ENCODE measurements around the gene NAGPA. TPM values are rescaled to one million over a fixed set of nuclear protein-coding genes. Genes with fewer than 3 reads are reported as not detected.

The NAGPA gene
- total RNA-seq, 1 experiment from 2014 or later, result 12.5 TPM

DNA sequence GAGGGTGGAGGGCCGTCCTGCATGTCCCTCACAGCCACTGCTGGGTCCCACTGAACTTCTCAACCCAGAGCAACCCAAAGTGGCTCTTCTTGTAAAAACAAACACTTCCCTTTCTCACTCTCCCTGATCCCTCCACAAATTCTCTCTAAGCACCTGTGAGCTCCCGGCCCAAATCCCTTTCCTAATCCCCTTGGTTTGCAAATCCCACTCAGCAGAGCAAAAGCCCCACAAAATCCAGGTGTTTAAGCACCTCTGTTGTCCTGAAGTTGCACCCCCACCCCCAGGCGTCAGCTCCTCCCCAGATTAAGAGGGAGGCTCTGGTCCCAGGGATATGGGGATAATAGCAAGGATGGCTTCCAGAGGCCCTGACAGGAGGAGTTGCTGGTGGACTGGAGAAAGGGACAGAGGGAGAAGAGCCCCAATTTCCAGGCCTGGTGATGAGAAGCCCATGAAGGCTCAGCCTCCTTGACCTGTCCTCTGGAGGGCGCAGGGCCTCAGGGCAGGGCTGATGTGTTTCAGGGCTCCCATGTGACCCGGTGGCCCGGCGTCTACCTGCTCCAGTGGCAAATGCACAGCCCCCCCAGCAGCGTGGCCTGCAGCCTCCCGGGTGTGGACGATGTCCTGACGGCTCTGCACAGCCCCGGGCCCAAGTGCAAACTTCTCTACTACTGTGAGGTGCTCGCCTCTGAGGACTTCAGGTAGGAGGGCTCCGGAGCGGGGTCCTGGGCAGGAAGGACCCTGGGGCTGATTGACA lies 23.0 kb downstream of the NAGPA start (continued):
- TF ChIP-seq TP53 (CRISPR knock-in tag; IDR thresholded peaks at IDR 0.05) (no peak), NFATC4 (CRISPR knock-in tag; IDR thresholded peaks at IDR 0.05) (no peak), SMAD4 (CRISPR knock-in tag; IDR thresholded peaks at IDR 0.05) (no peak), MAX (CRISPR knock-in tag; IDR thresholded peaks at IDR 0.05) (0 out of 2 replicates have a peak, but pooled peaks have one; percentile 48), GRHL2 (CRISPR knock-in tag; IDR thresholded peaks at IDR 0.05; ENCODE audit: insufficient replicate concordance, severe bottlenecking) (no peak), PRRX2 (CRISPR knock-in tag; IDR thresholded peaks at IDR 0.05) (no peak), EMX1 (CRISPR knock-in tag; IDR thresholded peaks at IDR 0.05) (no peak)
- TF ChIP-seq, protein P1, sequence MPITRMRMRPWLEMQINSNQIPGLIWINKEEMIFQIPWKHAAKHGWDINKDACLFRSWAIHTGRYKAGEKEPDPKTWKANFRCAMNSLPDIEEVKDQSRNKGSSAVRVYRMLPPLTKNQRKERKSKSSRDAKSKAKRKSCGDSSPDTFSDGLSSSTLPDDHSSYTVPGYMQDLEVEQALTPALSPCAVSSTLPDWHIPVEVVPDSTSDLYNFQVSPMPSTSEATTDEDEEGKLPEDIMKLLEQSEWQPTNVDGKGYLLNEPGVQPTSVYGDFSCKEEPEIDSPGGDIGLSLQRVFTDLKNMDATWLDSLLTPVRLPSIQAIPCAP (CRISPR knock-in tag; IDR thresholded peaks at IDR 0.05), result no peak
- TF ChIP-seq, protein P2, sequence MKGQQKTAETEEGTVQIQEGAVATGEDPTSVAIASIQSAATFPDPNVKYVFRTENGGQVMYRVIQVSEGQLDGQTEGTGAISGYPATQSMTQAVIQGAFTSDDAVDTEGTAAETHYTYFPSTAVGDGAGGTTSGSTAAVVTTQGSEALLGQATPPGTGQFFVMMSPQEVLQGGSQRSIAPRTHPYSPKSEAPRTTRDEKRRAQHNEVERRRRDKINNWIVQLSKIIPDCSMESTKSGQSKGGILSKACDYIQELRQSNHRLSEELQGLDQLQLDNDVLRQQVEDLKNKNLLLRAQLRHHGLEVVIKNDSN (CRISPR knock-in tag; IDR thresholded peaks at IDR 0.05), result peak; percentile 80
- TF ChIP-seq, protein P3, sequence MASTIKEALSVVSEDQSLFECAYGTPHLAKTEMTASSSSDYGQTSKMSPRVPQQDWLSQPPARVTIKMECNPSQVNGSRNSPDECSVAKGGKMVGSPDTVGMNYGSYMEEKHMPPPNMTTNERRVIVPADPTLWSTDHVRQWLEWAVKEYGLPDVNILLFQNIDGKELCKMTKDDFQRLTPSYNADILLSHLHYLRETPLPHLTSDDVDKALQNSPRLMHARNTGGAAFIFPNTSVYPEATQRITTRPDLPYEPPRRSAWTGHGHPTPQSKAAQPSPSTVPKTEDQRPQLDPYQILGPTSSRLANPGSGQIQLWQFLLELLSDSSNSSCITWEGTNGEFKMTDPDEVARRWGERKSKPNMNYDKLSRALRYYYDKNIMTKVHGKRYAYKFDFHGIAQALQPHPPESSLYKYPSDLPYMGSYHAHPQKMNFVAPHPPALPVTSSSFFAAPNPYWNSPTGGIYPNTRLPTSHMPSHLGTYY (CRISPR knock-in tag; IDR thresholded peaks at IDR 0.05), result no peak

DNA sequence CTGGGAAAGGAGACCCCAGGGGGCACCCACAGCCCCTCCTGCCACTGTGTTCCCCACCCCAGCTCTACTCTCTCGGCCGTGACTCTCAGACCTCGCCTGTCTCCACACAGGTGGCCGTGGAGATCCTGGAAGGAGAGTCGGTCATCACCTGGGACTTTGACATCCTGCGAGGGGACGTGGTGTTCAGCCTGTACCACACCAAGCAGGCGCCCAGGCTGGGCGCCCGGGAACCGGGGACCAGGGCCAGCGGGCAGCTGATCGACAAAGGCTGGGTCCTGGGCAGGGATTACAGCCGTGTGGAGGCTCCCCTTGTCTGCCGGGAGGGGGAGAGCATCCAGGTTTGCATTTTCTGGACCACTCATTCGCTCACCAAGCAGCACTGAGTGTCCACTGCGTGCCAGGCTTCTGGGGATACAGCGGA lies 25.4 kb downstream of the NAGPA start:
- Mint-ChIP-seq H3K36me3 (no peaks in the 10 kb centered on the region), H3K27ac (no peak overlapping the region), H3K4me3 (no peak overlapping the region), H3K4me1 (no peaks in the 10 kb centered on the region), H3K27me3 (ENCODE audit: low read depth) (no peaks in the 10 kb centered on the region), H3K9me3 (no peaks in the 10 kb centered on the region)
- TF ChIP-seq, protein P4, sequence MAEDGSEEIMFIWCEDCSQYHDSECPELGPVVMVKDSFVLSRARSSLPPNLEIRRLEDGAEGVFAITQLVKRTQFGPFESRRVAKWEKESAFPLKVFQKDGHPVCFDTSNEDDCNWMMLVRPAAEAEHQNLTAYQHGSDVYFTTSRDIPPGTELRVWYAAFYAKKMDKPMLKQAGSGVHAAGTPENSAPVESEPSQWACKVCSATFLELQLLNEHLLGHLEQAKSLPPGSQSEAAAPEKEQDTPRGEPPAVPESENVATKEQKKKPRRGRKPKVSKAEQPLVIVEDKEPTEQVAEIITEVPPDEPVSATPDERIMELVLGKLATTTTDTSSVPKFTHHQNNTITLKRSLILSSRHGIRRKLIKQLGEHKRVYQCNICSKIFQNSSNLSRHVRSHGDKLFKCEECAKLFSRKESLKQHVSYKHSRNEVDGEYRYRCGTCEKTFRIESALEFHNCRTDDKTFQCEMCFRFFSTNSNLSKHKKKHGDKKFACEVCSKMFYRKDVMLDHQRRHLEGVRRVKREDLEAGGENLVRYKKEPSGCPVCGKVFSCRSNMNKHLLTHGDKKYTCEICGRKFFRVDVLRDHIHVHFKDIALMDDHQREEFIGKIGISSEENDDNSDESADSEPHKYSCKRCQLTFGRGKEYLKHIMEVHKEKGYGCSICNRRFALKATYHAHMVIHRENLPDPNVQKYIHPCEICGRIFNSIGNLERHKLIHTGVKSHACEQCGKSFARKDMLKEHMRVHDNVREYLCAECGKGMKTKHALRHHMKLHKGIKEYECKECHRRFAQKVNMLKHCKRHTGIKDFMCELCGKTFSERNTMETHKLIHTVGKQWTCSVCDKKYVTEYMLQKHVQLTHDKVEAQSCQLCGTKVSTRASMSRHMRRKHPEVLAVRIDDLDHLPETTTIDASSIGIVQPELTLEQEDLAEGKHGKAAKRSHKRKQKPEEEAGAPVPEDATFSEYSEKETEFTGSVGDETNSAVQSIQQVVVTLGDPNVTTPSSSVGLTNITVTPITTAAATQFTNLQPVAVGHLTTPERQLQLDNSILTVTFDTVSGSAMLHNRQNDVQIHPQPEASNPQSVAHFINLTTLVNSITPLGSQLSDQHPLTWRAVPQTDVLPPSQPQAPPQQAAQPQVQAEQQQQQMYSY (CRISPR knock-in tag; IDR thresholded peaks at IDR 0.05), result no peak
- TF ChIP-seq TEAD1 (CRISPR knock-in tag; IDR thresholded peaks at IDR 0.05), result no peak
- TF ChIP-seq ELF4 (CRISPR knock-in tag; IDR thresholded peaks at IDR 0.05; ENCODE audit: low read depth), result no peak
- TF ChIP-seq ETV6 (CRISPR knock-in tag; IDR thresholded peaks at IDR 0.05), result no peak
- no peak for TF ChIP-seq SOX15 (CRISPR knock-in tag; IDR thresholded peaks at IDR 0.05)
- no peak for TF ChIP-seq KAT7 (CRISPR knock-in tag; IDR thresholded peaks at IDR 0.05; ENCODE audit: borderline replicate concordance)
- CTCF ChIA-PET, result interaction anchor here (1.1 to 1.5 kb wide), 2 partner anchors 17 to 28 kb away, joined by 5 read pairs; no protein-coding TSS in a partner anchor
- POLR2A ChIA-PET, result no interaction called here
- DNase-seq (ENCODE audit: low spot score) (no peak), ATAC-seq (no peak)

DNA sequence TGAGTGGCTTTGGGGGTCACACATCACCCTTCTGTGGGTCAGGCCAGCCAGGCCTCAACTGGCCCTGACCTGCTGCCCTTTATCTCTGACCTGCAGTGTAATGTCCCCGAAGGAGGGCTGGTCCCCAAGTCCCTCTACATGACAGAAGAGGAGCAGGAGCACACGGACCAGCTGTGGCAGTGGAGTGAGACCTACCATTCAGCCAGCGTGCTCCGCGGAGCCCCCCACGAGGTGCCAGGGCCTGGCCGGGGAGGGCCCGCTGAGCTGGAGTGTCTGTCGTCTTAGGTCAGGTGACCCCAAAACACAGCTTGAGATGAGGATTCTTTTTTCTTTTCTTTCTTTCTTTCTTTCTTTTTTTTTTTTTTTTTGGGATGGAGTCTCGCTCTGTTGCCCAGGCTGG lies 26.5 kb downstream of the NAGPA start:
- TF ChIP-seq, protein P5, sequence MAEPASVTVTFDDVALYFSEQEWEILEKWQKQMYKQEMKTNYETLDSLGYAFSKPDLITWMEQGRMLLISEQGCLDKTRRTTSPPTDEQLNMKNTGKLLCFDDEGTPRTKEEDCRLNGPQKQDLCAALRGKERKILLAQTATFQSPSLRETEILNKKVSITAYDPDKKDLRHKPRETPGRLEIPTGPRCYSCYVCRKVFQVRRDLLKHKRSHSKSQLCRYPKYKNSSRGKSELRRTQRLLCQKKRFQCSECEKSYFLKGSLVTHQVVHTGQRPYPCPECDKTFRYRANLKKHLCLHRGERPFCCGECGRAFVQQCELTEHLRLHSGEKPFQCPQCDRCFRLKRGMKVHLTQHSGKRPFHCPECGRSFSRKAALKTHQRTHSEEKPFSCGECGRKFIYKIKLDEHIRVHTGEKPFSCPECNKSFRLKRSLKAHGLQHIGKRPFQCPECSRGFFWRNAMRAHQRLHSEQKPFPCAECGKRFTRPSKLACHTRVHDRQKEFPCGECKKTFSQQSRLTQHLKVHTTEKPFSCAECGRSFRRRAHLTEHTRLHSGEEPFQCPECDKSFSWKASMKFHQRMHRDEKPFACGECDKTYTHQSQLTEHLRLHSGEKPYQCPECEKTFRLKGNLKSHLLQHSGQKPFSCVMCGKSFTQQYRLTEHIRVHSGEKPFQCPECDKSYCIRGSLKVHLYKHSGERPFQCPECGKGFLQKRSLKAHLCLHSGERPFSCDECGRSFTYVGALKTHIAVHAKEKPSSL (CRISPR knock-in tag; conservative IDR thresholded peaks at IDR 0.05), result no peak
- TF ChIP-seq ZNF512 (CRISPR knock-in tag; IDR thresholded peaks at IDR 0.05; ENCODE audit: borderline replicate concordance) (no peak), TEAD1 (CRISPR knock-in tag; IDR thresholded peaks at IDR 0.05) (no peak)
- DNase-seq (ENCODE audit: low spot score), result no peak
- Mint-ChIP-seq H3K4me3 (no peak overlapping the region), H3K4me1 (no peaks in the 10 kb centered on the region), H3K27ac (no peak overlapping the region), H3K27me3 (ENCODE audit: low read depth) (no peaks in the 10 kb centered on the region), H3K9me3 (no peaks in the 10 kb centered on the region), H3K36me3 (no peaks in the 10 kb centered on the region)
- POLR2A ChIA-PET, result no interaction called here
- no peak for ATAC-seq
- CTCF ChIA-PET, result interaction anchor here (1.1 to 1.5 kb wide), 2 partner anchors 18 to 29 kb away, joined by 5 read pairs; no protein-coding TSS in a partner anchor

Measured in WTC11 (cell line).